ENCODE measurements around the gene PCDH9. TPM values are rescaled to one million over a fixed set of nuclear protein-coding genes. Genes with fewer than 3 reads are reported as not detected.

Gene PCDH9
- total RNA-seq, 1 experiment from 2014 or later, result 4.2 TPM

DNA sequence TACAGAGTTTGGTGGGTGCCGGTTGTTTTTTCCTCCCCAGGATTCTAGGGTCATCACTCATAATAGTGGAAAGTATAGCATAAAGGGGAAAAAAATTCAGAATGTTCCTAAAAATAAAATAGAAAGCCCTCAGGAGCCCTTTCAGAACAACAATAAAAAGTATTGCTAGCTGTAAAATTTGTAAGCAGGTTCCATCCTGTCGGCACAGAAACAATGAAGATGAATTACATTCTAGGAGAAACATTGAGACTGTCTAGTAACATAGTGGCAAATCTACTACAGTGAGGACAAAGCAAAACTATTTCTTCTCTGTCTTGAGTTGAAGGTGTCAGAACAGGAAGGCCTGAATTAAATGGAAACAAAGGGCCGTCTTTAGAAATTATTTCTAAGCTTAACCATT lies 870.7 kb downstream of the PCDH9 start:
- POLR2A ChIA-PET, result no interaction called here

GRCh38 chr13:66358564-66358963 lies 871.6 kb downstream of the PCDH9 start:
- Histone ChIP-seq H3K36me3 (ENCODE audit: control insufficient read depth, insufficient read depth, low read length) (no peaks in the 10 kb centered on the region), H3K9me3 (ENCODE audit: control insufficient read depth, insufficient read depth, low read depth, low read length) (no peaks in the 10 kb centered on the region), H3K27ac (ENCODE audit: low read length) (peak overlapping the region; percentile 54; the same call in 1 of the 2 replicates), H3K27me3 (ENCODE audit: control insufficient read depth, insufficient read depth, low read length) (no peaks in the 10 kb centered on the region), H3K4me1 (ENCODE audit: control insufficient read depth, insufficient read depth, low read length) (no peaks in the 10 kb centered on the region; the same call in 1 of the 2 replicates), H3K4me3 (ENCODE audit: low read depth in 2 of 2, low read length in 2 of 2) (no peak overlapping the region)
- no TSS peak for BruUV-seq (replicated peaks)
- ATAC-seq, result no peak
- in situ Hi-C loops (cut with HindIII; ENCODE audit: low pct_unique_long_range_greater_than_20kb, low sequenced_read_pairs) (no loop called here), intact Hi-C loops (cut with micrococcal nuclease; ENCODE audit: unreplicated experiment) (no loop called here)
- DNase-seq (ENCODE audit: low read depth, low spot score), result no peak
- TF ChIP-seq SIN3A (IDR thresholded peaks at IDR 0.05; ENCODE audit: borderline replicate concordance, insufficient read depth, low read depth, low read length) (no peak), TCF7L2 (IDR thresholded peaks at IDR 0.05; ENCODE audit: low read depth, low read length) (no peak), POLR2AphosphoS5 (IDR thresholded peaks at IDR 0.05; ENCODE audit: low read depth, low read length) (no peak)
- TF ChIP-seq, protein P1, sequence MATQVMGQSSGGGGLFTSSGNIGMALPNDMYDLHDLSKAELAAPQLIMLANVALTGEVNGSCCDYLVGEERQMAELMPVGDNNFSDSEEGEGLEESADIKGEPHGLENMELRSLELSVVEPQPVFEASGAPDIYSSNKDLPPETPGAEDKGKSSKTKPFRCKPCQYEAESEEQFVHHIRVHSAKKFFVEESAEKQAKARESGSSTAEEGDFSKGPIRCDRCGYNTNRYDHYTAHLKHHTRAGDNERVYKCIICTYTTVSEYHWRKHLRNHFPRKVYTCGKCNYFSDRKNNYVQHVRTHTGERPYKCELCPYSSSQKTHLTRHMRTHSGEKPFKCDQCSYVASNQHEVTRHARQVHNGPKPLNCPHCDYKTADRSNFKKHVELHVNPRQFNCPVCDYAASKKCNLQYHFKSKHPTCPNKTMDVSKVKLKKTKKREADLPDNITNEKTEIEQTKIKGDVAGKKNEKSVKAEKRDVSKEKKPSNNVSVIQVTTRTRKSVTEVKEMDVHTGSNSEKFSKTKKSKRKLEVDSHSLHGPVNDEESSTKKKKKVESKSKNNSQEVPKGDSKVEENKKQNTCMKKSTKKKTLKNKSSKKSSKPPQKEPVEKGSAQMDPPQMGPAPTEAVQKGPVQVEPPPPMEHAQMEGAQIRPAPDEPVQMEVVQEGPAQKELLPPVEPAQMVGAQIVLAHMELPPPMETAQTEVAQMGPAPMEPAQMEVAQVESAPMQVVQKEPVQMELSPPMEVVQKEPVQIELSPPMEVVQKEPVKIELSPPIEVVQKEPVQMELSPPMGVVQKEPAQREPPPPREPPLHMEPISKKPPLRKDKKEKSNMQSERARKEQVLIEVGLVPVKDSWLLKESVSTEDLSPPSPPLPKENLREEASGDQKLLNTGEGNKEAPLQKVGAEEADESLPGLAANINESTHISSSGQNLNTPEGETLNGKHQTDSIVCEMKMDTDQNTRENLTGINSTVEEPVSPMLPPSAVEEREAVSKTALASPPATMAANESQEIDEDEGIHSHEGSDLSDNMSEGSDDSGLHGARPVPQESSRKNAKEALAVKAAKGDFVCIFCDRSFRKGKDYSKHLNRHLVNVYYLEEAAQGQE (IDR thresholded peaks at IDR 0.05; ENCODE audit: insufficient read depth in 1 of 2, low read depth in 2 of 2, low read length in 1 of 2), result no peak
- TF ChIP-seq, protein P2, sequence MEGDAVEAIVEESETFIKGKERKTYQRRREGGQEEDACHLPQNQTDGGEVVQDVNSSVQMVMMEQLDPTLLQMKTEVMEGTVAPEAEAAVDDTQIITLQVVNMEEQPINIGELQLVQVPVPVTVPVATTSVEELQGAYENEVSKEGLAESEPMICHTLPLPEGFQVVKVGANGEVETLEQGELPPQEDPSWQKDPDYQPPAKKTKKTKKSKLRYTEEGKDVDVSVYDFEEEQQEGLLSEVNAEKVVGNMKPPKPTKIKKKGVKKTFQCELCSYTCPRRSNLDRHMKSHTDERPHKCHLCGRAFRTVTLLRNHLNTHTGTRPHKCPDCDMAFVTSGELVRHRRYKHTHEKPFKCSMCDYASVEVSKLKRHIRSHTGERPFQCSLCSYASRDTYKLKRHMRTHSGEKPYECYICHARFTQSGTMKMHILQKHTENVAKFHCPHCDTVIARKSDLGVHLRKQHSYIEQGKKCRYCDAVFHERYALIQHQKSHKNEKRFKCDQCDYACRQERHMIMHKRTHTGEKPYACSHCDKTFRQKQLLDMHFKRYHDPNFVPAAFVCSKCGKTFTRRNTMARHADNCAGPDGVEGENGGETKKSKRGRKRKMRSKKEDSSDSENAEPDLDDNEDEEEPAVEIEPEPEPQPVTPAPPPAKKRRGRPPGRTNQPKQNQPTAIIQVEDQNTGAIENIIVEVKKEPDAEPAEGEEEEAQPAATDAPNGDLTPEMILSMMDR (IDR thresholded peaks at IDR 0.05), result no peak
- CTCF ChIA-PET, result no interaction called here
- POLR2A ChIA-PET, result no interaction called here

More for the DNA sequence above, 870.7 kb downstream of the PCDH9 start:
- BruUV-seq (replicated peaks), result no TSS peak
- intact Hi-C loops (cut with micrococcal nuclease; ENCODE audit: unreplicated experiment), result no loop called here
- no peak overlapping the region for H3K4me3 ChIP-seq (ENCODE audit: low read depth in 2 of 2, low read length in 2 of 2)
- H3K27me3 ChIP-seq (ENCODE audit: control insufficient read depth, insufficient read depth, low read length), result no peaks in the 10 kb centered on the region
- no peak overlapping the region; the same call in 1 of the 2 replicates for H3K27ac ChIP-seq (ENCODE audit: low read length)
- H3K36me3 ChIP-seq (ENCODE audit: control insufficient read depth, insufficient read depth, low read length), result no peaks in the 10 kb centered on the region
- H3K9me3 ChIP-seq (ENCODE audit: control insufficient read depth, insufficient read depth, low read depth, low read length), result no peaks in the 10 kb centered on the region
- no peak for DNase-seq (ENCODE audit: low read depth, low spot score)
- H3K4me1 ChIP-seq (ENCODE audit: control insufficient read depth, insufficient read depth, low read length), result no peaks in the 10 kb centered on the region; the same call in 1 of the 2 replicates
- CTCF ChIA-PET, result no interaction called here
- TF ChIP-seq TCF7L2 (IDR thresholded peaks at IDR 0.05; ENCODE audit: low read depth, low read length) (no peak), SIN3A (IDR thresholded peaks at IDR 0.05; ENCODE audit: borderline replicate concordance, insufficient read depth, low read depth, low read length) (no peak), POLR2AphosphoS5 (IDR thresholded peaks at IDR 0.05; ENCODE audit: low read depth, low read length) (no peak)
- TF ChIP-seq, protein P2 (IDR thresholded peaks at IDR 0.05), result no peak
- TF ChIP-seq, protein P1 (IDR thresholded peaks at IDR 0.05; ENCODE audit: insufficient read depth in 1 of 2, low read depth in 2 of 2, low read length in 1 of 2), result no peak
- ATAC-seq, result no peak
- in situ Hi-C loops (cut with HindIII; ENCODE audit: low pct_unique_long_range_greater_than_20kb, low sequenced_read_pairs), result no loop called here
